Anterior cingulate cortex (tissue), 58 donors: Measurements from ENCODE around the gene MYO1D.
"Not testable (repeated sequence)": the region's sequence is repeated elsewhere in the genome, so short reads cannot be mapped to it uniquely, and the experiment has no call there.

Experiments
- DNase-seq, 58 donors: peaks; one replicate each; lab custom pipeline; 2025; lab: John Stamatoyannopoulos, UW

Gene MYO1D

DNA sequence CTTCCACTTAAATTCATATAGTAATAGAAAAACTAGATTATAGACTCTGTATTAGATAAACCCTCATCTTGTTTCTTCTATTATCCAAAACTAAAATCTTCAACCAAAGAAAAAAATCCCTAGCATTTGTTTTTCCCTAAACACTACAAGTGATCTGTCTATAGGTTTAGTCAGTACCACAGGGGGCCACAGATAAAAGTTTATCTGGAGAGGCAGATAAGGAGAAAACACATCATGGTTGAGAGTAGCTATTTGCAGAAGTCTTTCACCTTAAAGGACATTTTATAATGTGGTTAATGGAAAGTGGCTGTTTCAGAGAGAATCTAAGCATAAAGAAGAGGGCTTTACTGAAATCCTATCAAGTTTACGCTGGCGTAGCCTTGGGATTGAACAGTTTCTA, 230.0 kb downstream of the MYO1D start:
- DNase-seq: no peak

DNA sequence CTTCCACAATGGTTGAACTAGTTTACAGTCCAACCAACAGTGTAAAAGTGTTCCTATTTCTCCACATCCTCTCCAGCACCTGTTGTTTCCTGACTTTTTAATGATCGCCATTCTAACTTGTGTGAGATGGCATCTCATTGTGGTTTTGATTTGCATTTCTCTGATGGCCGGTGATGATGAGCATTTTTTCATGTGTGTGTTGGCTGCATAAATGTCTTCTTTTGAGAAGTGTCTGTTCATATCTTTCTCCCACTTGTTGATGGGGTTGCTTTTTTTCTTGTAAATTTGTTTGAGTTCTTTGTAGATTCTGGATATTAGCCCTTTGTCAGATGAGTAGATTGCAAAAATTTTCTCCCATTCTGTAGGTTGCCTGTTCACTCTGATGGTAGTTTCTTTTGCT, 235.4 kb downstream of the MYO1D start:
- not testable (repeated sequence) for DNase-seq

DNA sequence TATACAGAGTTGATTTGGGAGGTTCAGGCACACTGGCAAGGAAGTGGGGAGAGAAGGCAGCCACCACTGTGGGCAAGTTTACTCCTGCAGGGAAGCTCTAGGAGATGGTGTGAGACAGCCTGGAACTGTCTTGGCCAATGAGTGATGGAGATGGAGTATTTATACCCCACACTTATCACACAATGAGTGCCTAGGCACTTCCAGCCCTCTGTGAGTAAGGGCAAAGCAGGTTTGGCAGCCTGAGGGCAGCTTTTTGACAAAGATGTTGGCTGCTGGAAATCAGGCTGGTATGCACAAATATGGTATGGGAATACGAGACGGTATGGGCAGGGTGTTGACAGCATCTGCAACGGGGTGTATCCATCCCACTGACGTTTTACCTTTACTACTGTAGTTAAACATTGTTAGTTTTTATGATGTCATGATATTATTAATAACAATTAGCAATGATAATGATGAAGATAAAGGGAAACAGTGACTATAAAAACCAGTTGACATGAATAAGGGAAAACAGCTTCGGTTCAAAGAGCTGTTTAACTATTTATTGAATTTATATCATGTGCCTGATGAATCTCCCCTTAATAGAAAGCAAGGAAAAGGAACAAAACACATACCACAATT, 240.2 kb downstream of the MYO1D start:
- DNase-seq: no peak

DNA sequence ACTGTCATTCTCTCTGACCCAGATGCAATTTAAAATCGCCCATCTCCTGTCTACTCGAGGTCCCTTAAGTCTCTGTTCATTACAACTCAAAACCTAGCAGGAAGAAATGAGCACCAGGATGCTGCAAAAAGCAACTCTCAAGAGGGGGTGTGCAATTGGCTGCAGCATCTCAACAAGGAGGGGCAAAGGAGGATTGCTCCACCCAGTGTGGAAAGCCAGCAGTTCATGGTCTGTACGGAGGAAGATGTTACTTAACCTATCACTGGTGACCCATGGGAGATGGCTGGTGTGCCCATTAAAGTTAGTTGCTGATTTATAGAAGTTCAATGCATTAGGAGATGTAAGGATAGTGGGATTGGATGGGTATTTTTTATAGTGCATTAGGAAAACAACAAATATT, 242.8 kb downstream of the MYO1D start:
- DNase-seq: no peak

- DNase-seq: no peak
Observed at GRCh38 chr17:32631341-32632096, 245.4 kb downstream of the MYO1D start.

DNA sequence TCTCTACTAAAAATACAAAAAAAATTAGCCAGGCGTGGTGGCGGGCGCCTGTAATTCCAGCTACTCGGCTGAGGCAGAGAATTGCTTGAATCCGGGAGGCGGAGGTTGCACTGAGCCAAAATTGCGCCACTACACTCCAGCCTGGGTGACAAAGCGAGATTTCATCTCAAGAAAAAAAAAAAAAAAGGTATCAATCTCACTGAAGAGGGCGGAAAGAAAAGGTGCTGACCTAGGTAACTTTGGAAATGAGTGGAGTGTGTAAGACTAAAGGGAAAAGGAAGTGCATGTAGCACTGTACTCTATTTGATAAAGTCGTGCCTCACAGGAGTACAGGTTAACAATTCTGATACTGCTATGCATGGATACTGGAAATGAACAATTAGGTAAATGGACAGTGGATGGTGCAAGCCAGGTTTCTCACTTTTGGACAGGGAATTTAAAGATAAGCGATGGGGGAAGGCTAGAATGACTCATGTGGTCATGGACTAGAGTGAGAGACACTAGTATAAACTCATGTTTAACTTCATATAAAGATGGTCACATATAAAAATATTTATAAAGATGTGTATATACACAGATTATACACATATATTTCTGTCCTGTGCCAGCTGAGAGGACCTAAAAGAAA, 247.2 kb downstream of the MYO1D start:
- no peak for DNase-seq

DNA sequence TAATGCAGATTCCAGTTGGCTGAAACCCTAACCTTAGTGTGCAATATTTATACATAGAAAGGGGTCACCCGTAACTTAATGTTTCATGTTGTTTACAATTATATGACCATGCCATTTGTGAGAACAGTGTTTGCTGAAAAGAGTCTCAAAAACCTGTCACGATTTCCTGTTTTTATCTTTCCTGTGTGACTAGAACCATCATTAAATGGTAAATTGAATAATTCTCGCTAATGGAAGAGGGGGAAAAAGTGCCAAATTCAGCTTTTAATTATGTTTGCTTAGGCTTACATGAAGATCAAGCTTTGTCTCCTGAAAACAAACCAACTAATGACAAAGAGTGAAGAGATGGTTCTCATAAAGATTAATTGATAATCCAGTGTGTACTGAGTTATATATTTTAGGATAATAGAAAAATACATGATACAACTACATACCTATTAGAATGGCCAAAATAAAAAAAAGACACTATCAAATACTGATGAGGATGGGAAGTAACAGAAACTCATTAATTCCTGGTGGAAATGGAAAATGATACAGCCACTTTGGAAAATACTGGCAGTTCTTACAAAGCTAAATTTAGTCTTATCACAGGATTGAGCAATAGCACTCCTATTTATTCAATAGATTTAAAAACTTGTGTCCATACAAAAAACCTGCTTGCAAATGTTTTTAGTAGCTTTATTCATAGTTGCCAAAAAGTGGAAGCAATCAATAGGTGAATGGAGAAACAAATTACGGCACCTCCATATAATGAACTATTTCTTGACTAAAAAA, 248.5 kb downstream of the MYO1D start:
- DNase-seq: no peak

GRCh38 chr17:32627239-32627996, 249.5 kb downstream of the MYO1D start:
- peak in 54 of 58 donors; percentile 7 to 86 (median 59) for DNase-seq

- DNase-seq: no peak
Observed at GRCh38 chr17:32626379-32626791, 250.5 kb downstream of the MYO1D start.

DNA sequence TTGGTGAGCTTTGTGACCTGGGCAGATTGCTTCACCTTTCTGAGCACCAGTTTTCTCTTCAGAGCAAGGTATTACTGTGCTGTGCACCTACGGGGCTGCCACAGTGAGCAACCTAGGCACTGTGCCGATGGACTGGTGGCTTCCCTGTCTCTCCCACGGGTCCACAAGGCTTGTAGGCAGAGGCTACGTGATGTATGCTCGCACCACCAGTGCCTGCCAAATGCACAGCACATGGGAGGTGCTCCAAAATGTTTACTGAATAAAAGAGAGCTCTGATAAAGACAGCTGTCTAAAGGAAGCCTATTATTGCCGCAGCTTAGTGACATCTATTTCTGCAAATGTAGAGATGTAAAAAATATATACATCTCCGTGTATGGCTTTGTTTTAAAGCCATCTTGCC, 251.0 kb downstream of the MYO1D start:
- DNase-seq: peak in 36 of 58 donors; percentile 7 to 72 (median 21)

GRCh38 chr17:32623196-32623595, 253.7 kb downstream of the MYO1D start:
- no peak for DNase-seq

DNA sequence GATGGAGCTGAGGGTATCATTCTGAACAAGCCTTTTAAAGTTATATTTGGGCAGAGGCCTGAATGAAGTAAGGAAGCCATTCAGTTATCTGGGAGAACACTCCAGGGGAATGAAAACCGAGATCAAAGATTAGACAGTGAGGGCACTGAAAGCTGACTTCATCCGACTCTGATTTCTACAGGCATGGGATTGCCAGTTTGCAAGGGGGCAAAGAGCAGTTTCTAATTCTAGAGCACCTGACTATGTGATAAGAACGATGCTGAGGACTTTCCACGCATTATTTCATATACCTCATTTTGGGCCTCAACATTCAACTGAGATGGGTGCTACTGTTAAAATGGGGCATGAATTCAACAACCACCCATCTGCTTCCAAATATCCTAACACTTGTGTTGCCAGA, 254.4 kb downstream of the MYO1D start:
- no peak for DNase-seq

DNA sequence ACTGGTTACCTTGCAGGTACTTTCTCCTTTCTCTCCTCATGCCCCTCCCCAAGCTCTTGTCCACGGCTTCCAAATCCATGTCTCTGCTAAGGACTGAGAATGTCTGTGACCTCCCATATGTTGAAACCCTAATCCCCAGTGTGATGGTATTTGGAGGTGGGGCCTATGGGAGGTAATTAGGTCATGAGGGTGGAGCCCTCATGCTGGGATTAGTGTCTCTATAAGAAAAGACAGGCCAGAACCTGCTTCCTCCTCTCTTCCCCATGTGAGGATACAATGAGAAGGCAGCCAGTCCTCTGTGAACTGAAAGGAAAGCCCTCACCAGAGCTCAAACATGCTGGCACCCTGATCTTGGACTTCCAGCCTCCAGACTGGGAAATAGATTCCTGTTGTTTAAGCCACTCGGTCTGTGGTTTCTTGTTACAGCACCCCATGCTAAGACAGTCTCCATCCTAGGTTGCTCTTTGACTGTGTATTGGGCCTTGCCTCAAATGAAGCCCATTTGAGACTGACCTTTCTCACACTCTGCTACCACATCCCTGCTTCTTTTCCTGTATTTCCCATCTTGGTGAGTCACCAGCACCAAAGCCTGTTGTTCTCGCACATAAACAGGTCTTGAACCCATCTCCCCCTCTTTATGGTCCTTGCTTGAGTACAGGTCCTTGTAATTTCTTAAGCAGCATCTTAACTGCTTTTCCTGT, 255.2 kb downstream of the MYO1D start:
- no peak for DNase-seq

- peak in 1 of 58 donors; percentile 45 for DNase-seq
Observed at GRCh38 chr17:32615326-32615725, 261.6 kb downstream of the MYO1D start.

DNA sequence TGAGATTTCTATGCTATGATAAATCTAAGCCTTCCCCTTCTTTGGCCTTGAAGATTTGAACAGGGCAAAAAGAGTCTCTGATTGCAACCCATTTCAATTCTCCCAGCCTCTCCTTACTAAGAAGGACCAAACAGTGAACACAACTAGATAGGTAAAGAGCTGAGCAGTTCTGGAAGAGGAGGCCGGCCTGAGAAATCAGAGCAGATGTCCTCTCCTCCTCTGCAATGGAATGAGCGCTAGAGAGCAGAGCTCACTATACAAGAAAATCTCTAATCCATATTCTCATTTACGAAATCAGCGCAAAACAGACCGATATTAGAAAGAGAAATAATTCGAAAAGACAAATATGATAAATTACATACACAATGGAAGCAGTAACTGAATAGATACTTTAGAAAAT, 266.0 kb downstream of the MYO1D start:
- DNase-seq: peak in 2 of 58 donors; percentile 8 to 20

GRCh38 chr17:32609884-32610650, 266.9 kb downstream of the MYO1D start:
- no peak for DNase-seq

DNA sequence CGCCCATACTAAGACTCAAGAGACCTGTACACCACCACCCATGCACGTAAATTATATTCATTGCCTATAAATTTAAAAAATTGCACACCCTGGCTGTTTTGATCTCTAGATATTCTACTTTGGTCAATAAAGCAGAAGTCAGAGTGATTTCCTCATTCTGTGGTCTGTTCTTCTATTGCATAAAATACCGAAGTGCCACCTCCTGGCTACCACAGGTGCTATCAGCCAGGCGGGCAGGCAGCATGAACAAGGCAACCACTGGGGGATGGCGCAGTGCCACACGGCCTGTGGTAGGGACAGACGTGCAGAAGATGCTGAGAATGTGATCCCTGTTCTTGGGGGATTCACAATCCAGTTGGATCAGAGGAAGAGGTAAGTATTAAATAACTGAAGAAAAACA, 267.8 kb downstream of the MYO1D start:
- DNase-seq: peak in 2 of 58 donors; percentile 3 to 9

- no peak for DNase-seq
Observed at GRCh38 chr17:32608267-32608666, 268.7 kb downstream of the MYO1D start.

GRCh38 chr17:32604966-32605365, 272.0 kb downstream of the MYO1D start:
- DNase-seq: peak in 1 of 58 donors; percentile 4
